ENCODE results near the gene TNFSF11. TPM values are rescaled to one million over a fixed set of nuclear protein-coding genes. Genes with fewer than 3 reads are reported as not detected.

Gene TNFSF11
- total RNA-seq, 1 donor from 2014 or later, result not detected

- Mint-ChIP-seq H3K27ac (no peak overlapping the region), H3K4me1 (peaks cover 19% of the 10 kb centered on the region), H3K27me3 (ENCODE audit: low read depth) (no peaks in the 10 kb centered on the region), H3K36me3 (peaks cover 5% of the 10 kb centered on the region), H3K4me3 (no peak overlapping the region), H3K9me3 (peaks cover 26% of the 10 kb centered on the region)
- TF ChIP-seq CTCF (IDR thresholded peaks at IDR 0.05; ENCODE audit: unreplicated experiment), result no peak
- DNase-seq (ENCODE audit: low spot score in 2 of 2, unreplicated experiment in 2 of 2), result no peak
Observed at GRCh38 chr13:42638101-42638500, 64.1 kb downstream of the TNFSF11 start.

- DNase-seq (ENCODE audit: low spot score in 2 of 2, unreplicated experiment in 2 of 2), result no peak
- peaks cover 26% of the 10 kb centered on the region for H3K9me3 Mint-ChIP-seq
- no peaks in the 10 kb centered on the region for H3K27me3 Mint-ChIP-seq (ENCODE audit: low read depth)
- H3K36me3 Mint-ChIP-seq, result peaks cover 5% of the 10 kb centered on the region
- no peak overlapping the region for H3K27ac Mint-ChIP-seq
- H3K4me1 Mint-ChIP-seq, result peaks cover 15% of the 10 kb centered on the region
- no peak overlapping the region for H3K4me3 Mint-ChIP-seq
- TF ChIP-seq CTCF (IDR thresholded peaks at IDR 0.05; ENCODE audit: unreplicated experiment), result no peak
Observed at GRCh38 chr13:42638886-42639285, 64.9 kb downstream of the TNFSF11 start.

- Mint-ChIP-seq H3K4me1 (peaks cover 15% of the 10 kb centered on the region), H3K27ac (no peak overlapping the region), H3K4me3 (no peak overlapping the region), H3K9me3 (peaks cover 26% of the 10 kb centered on the region), H3K36me3 (peaks cover 5% of the 10 kb centered on the region), H3K27me3 (ENCODE audit: low read depth) (no peaks in the 10 kb centered on the region)
- no peak for DNase-seq (ENCODE audit: low spot score in 2 of 2, unreplicated experiment in 2 of 2)
- TF ChIP-seq CTCF (IDR thresholded peaks at IDR 0.05; ENCODE audit: unreplicated experiment), result no peak
Observed at GRCh38 chr13:42643076-42643475, 69.1 kb downstream of the TNFSF11 start.

GRCh38 chr13:42644841-42645240 lies 70.9 kb downstream of the TNFSF11 start:
- peaks cover 23% of the 10 kb centered on the region for H3K9me3 Mint-ChIP-seq
- H3K4me1 Mint-ChIP-seq, result peaks cover 4% of the 10 kb centered on the region
- H3K27ac Mint-ChIP-seq, result no peak overlapping the region
- H3K36me3 Mint-ChIP-seq, result peaks cover 3% of the 10 kb centered on the region
- DNase-seq (ENCODE audit: low spot score in 2 of 2, unreplicated experiment in 2 of 2), result no peak
- TF ChIP-seq CTCF (IDR thresholded peaks at IDR 0.05; ENCODE audit: unreplicated experiment), result no peak
- no peak overlapping the region for H3K4me3 Mint-ChIP-seq
- peaks cover under 1% of the 10 kb centered on the region for H3K27me3 Mint-ChIP-seq (ENCODE audit: low read depth)

DNA sequence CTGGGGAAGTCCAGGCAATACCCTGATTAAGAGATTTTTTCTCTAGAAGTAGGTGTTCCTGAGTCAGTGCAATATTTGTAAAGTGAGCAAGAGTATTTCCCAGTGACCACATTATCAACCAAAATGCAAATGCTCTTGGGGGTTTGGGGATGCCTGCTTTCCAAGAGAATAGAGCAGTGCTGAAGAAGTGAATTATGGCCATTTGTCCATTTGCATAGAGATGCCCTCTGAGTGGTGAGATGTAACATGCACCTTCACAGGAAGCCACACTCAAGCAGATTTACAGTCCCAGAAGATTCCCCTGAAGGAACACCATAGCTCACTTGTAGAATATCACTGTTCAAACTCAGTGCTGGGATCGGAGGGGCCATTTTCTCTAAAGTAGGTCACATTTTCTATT lies 71.8 kb downstream of the TNFSF11 start:
- H3K4me1 Mint-ChIP-seq, result peaks cover 12% of the 10 kb centered on the region
- TF ChIP-seq CTCF (IDR thresholded peaks at IDR 0.05; ENCODE audit: unreplicated experiment), result no peak
- no peak overlapping the region for H3K27ac Mint-ChIP-seq
- H3K4me3 Mint-ChIP-seq, result no peak overlapping the region
- peaks cover 3% of the 10 kb centered on the region for H3K36me3 Mint-ChIP-seq
- peaks cover 4% of the 10 kb centered on the region for H3K27me3 Mint-ChIP-seq (ENCODE audit: low read depth)
- H3K9me3 Mint-ChIP-seq, result peaks cover 17% of the 10 kb centered on the region
- DNase-seq (ENCODE audit: low spot score in 2 of 2, unreplicated experiment in 2 of 2), result no peak

GRCh38 chr13:42649141-42649540 lies 75.2 kb downstream of the TNFSF11 start:
- no peaks in the 10 kb centered on the region for H3K36me3 Mint-ChIP-seq
- no peak overlapping the region for H3K27ac Mint-ChIP-seq
- H3K4me1 Mint-ChIP-seq, result peaks cover 25% of the 10 kb centered on the region

More at GRCh38 chr13:42649141-42649540, 75.2 kb downstream of the TNFSF11 start:
- H3K27me3 Mint-ChIP-seq (ENCODE audit: low read depth), result peaks cover 4% of the 10 kb centered on the region
- DNase-seq (ENCODE audit: low spot score in 2 of 2, unreplicated experiment in 2 of 2), result no peak
- no peaks in the 10 kb centered on the region for H3K9me3 Mint-ChIP-seq
- no peak overlapping the region for H3K4me3 Mint-ChIP-seq
- no peak for TF ChIP-seq CTCF (IDR thresholded peaks at IDR 0.05; ENCODE audit: unreplicated experiment)
